ENCODE results near the gene PPFIA2.

PPFIA2 gene

DNA sequence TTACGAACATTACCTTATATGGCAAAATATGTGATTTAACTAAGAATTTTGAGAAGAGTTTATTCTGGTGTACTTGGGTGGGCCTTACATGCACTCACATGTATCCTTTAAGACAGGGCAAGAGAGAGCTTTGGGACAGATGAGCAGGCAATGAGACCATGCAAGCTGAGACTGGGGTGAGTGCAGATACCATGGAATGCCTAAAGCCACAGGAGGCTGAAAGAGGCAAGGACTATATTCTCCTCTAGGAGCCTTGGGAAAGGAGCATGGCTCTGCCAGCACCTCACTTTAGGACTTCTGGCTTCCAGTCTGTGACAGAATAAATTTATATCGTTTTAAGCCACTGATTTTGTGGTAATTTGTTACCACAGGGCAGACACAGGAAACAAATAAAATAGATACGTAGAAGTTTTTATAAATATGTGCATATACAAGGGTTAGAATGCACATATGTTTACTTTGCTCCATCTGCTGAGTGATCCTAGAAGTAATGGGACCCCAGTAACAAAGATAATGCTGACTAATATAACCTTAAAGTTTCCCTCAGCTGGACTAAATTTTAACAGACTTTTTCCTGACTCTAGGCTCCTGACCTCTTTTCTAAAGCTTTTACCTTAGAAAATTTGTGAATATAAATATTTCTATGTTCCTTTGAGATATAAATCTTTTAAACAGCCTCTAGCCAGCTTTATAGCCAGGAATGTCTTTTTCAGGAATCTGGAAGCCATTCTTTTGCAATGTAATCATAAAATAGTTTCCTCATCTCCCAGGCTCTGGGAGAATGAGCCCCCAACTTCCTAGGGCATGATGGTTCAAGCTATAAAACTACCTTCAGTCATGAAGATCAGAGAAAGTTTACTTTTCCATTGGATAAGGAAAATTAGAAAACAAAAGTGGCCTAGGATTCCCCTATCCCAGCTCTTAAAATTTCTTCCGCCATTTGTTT is 216.8 kb downstream of the PPFIA2 start:
- Mint-ChIP-seq H3K9me3 (peaks cover 0 to 6% of the 10 kb centered on the region in 2 donors), H3K4me1 (no peaks in the 10 kb centered on the region), H3K27me3 (no peaks in the 10 kb centered on the region), H3K27ac (no peak overlapping the region), H3K4me3 (no peak overlapping the region)
- DNase-seq: no peak
- no peak for ATAC-seq

GRCh38 chr12:81541121-81541520 is 218.0 kb downstream of the PPFIA2 start:
- ATAC-seq: no peak
- DNase-seq: no peak
- H3K4me1 Mint-ChIP-seq: no peaks in the 10 kb centered on the region
- H3K27me3 Mint-ChIP-seq: no peaks in the 10 kb centered on the region
- H3K4me3 Mint-ChIP-seq: no peak overlapping the region
- H3K9me3 Mint-ChIP-seq: peaks cover 0 to 6% of the 10 kb centered on the region in 2 donors
- H3K27ac Mint-ChIP-seq: no peak overlapping the region

DNA sequence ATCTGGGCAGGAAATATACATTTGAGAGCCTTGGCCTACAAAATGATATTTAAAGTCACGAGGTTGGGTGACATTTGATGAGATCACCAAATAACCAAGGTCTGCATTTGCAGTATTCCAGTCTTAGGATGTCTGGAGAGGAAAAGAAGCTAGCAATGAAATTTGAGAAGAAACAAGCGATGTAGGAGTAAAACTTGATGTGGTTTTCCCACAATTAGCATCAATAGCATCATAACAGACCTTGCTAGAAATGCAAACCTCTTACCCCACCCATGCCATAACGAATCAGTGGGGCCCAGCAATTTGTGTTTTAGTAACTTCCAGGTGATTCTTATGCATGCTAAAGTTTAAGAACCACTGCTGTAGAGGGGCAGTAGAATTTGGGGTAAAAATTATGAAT is 219.9 kb downstream of the PPFIA2 start:
- Mint-ChIP-seq H3K27ac (no peak overlapping the region), H3K4me3 (no peak overlapping the region), H3K9me3 (peaks cover 0 to 6% of the 10 kb centered on the region in 2 donors), H3K27me3 (no peaks in the 10 kb centered on the region), H3K4me1 (no peaks in the 10 kb centered on the region)
- no peak for ATAC-seq
- no peak for DNase-seq

DNA sequence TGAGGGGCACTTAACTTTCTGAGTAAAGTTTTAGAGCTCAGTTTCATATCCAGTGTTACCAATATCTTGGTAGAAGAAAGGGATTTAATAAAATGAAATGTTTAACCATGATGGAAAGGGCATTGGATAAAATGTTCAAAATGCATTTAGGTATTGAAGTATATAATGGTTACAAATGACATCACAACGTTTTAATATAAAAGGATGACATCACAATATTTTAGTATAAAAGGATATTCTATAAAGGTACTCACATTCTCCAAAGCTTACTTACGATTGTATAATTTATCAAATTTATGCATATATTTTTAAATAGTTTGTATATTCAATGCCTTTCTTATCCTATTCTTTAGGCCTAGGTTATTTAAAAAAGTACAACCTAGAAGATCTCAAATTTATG is 226.1 kb downstream of the PPFIA2 start:
- Mint-ChIP-seq H3K4me3 (no peak overlapping the region), H3K9me3 (peaks cover 0 to 4% of the 10 kb centered on the region in 2 donors), H3K27ac (no peak overlapping the region), H3K4me1 (no peaks in the 10 kb centered on the region), H3K27me3 (no peaks in the 10 kb centered on the region)
- DNase-seq (no peak), ATAC-seq (no peak)

- DNase-seq (no peak), ATAC-seq (no peak)
- H3K4me1 Mint-ChIP-seq: no peaks in the 10 kb centered on the region
- no peaks in the 10 kb centered on the region for H3K27me3 Mint-ChIP-seq
- H3K27ac Mint-ChIP-seq: no peak overlapping the region
- H3K4me3 Mint-ChIP-seq: no peak overlapping the region
- peaks cover 0 to 4% of the 10 kb centered on the region in 2 donors for H3K9me3 Mint-ChIP-seq
These were observed 228.8 kb downstream of the PPFIA2 start for GRCh38 chr12:81530352-81530751.

DNA sequence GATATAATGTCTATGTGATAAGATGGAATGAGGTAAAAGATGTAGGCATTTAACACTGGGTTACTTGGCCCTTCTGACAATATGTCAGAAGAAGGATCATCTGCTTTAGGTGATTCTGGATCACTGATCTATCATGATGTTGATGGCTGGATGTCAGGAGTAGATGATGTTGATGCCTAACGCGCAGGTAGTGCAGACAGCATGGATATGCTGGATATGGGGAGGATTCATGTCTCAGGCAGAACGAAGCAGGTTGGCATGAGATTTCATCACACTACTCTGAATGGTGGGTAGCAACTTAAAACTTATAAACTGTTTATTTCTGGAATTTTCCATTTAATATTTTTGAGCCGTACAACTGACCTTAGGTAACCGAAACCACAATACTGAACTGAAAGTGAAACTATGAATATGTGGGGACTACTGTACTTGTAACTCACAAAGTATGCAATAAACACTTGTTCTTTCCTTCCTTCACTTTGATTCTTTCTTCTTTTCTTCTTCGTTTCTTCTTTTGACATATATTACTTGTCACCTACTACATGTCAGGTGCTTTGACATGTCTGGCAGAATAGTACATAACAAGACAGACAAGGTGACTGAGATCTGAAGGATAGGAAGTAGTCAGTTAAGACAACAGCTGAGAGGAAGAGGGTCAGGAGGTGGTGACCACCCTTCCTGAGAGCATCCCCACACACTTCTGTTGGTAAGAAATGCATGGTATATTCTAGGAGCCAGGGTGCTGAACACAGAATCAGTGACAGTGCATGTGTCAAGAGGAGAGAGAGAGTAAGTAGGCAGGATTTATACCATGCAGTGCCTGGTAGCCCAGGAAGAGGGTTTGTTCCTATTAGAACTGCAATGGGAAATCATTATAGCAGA is 238.8 kb downstream of the PPFIA2 start:
- ATAC-seq (no peak), DNase-seq (no peak)
- peaks cover 10% of the 10 kb centered on the region for H3K4me1 Mint-ChIP-seq
- no peak overlapping the region for H3K4me3 Mint-ChIP-seq
- peaks cover 0 to 6% of the 10 kb centered on the region in 2 donors for H3K9me3 Mint-ChIP-seq
- H3K27me3 Mint-ChIP-seq: no peaks in the 10 kb centered on the region
- H3K27ac Mint-ChIP-seq: no peak overlapping the region

DNA sequence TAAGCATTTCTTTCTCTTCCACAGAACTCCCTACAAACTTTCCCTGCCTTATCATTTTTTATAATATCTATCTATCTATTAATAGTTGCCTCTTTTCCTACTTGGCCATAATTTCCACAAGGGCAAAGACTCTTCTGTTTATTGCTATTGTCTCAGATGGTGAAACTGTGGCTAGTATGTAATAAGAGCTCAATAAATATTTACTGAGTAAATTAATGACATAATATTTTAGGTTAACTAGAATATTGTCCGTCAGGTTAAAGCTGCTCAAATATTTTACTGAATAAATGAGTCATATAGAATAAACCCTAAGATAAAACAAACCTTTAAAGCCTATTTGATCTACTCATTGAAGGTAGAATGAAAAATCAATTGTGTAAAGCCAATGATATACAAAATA is 240.5 kb downstream of the PPFIA2 start:
- Mint-ChIP-seq H3K9me3 (peaks cover 0 to 6% of the 10 kb centered on the region in 2 donors), H3K27me3 (no peaks in the 10 kb centered on the region), H3K4me3 (no peak overlapping the region), H3K4me1 (peaks cover 10% of the 10 kb centered on the region), H3K27ac (no peak overlapping the region)
- ATAC-seq (no peak), DNase-seq (no peak)

DNA sequence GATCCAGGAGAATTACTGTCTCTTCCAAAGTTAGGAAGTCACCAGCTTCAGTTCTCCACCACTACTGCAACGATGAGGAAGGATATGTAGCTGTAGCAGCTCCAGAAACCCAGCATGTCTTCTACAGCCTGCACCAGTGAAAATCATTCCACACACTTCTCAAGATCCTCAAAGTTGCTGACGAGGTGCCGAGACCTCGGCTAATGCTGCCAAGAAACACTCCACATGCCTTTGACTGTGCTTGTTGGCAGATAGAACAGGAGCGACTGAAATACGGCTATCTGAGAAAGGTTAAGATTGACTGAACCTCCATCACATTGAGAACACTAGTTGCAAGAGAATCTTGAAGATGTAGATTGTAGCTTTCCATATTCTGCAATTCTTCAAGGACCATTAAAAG is 241.9 kb downstream of the PPFIA2 start:
- no peak overlapping the region for H3K27ac Mint-ChIP-seq
- H3K4me1 Mint-ChIP-seq: peaks cover 10% of the 10 kb centered on the region
- H3K9me3 Mint-ChIP-seq: peaks cover 0 to 6% of the 10 kb centered on the region in 2 donors
- H3K4me3 Mint-ChIP-seq: no peak overlapping the region
- H3K27me3 Mint-ChIP-seq: no peaks in the 10 kb centered on the region
- DNase-seq (no peak), ATAC-seq (no peak)

GRCh38 chr12:81502912-81503695 is 256.0 kb downstream of the PPFIA2 start:
- Mint-ChIP-seq H3K27ac (no peak overlapping the region), H3K4me1 (no peaks in the 10 kb centered on the region), H3K27me3 (no peaks in the 10 kb centered on the region), H3K4me3 (no peak overlapping the region), H3K9me3 (no peaks in the 10 kb centered on the region)
- DNase-seq: no peak
- no peak for ATAC-seq

- DNase-seq (no peak), ATAC-seq (no peak)
- Mint-ChIP-seq H3K4me1 (no peaks in the 10 kb centered on the region), H3K9me3 (no peaks in the 10 kb centered on the region), H3K4me3 (no peak overlapping the region), H3K27ac (no peak overlapping the region), H3K27me3 (no peaks in the 10 kb centered on the region)
These were observed 258.4 kb downstream of the PPFIA2 start for GRCh38 chr12:81500788-81501187.

DNA sequence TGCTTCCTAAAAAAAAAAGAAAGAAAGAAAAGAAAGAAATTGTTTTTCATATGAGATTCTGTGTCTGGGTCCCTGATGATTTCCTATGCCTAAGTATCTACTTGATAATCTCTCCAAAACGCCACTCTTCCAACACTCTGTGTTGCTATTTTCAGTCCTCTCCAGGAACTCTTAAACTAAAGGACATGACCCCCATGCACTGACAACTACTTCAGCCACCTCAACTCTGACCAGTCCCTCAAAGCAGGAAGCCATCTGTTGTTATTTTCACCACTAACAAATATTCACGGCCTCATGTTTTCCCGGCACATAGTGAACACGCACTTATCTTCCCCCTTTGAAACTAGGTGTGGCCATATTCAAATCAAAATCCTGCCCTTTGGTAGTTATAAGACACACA is 259.3 kb downstream of the PPFIA2 start:
- ATAC-seq: no peak
- DNase-seq: no peak
- Mint-ChIP-seq H3K4me1 (no peaks in the 10 kb centered on the region), H3K27me3 (no peaks in the 10 kb centered on the region), H3K9me3 (no peaks in the 10 kb centered on the region), H3K27ac (no peak overlapping the region), H3K4me3 (no peak overlapping the region)

GRCh38 chr12:81492131-81492720 is 266.9 kb downstream of the PPFIA2 start:
- no peaks in the 10 kb centered on the region for H3K27me3 Mint-ChIP-seq
- H3K4me3 Mint-ChIP-seq: no peak overlapping the region
- DNase-seq (no peak), ATAC-seq (no peak)
- H3K9me3 Mint-ChIP-seq: no peaks in the 10 kb centered on the region
- H3K27ac Mint-ChIP-seq: no peak overlapping the region
- no peaks in the 10 kb centered on the region for H3K4me1 Mint-ChIP-seq

DNA sequence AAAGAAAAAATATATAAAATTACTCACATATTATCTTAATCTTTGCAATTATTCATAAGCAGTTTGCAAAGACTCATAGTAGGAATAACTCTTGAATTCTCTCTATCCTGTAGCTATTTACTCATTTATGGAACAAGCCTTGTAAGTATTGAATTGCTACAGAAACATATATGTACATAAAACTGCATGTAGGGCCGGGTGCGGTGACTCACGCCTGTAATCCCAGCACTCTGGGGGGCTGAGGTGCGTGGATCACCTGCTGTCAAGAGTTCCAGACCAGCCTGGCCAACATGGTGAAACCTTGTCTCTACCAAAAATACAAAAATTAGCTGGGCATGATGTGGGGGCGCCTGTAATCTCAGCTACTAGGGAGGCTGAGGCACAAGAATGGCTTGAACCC is 286.2 kb downstream of the PPFIA2 start:
- no peak overlapping the region for H3K27ac Mint-ChIP-seq
- peaks cover under 1 to 2% of the 10 kb centered on the region in 2 donors for H3K9me3 Mint-ChIP-seq
- ATAC-seq (no peak), DNase-seq (no peak)
- no peak overlapping the region for H3K4me3 Mint-ChIP-seq
- no peaks in the 10 kb centered on the region for H3K4me1 Mint-ChIP-seq
- H3K27me3 Mint-ChIP-seq: no peaks in the 10 kb centered on the region

DNA sequence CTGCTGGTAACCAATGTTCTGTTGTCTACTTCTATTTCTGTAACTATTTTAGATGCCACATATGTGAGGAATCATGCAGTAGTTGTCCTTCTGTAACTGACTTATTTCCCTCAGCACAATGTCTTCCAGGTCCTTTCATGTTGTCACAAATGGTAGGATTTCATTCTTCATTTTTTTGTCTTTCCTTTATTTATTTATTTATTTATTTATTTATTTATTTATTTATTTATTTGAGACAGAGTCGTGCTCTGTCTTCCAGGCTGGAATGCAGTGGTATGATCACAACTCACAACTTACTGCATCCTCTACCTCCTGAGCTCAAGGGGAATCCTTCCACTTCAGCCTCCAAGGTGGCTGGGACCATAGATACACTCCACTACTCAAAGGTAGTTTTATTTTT is 288.2 kb downstream of the PPFIA2 start:
- no peak for ATAC-seq
- no peak for DNase-seq
- Mint-ChIP-seq H3K4me3 (no peak overlapping the region), H3K4me1 (no peaks in the 10 kb centered on the region), H3K27ac (no peak overlapping the region), H3K27me3 (no peaks in the 10 kb centered on the region), H3K9me3 (no peaks in the 10 kb centered on the region)

- DNase-seq (no peak), ATAC-seq (no peak)
- Mint-ChIP-seq H3K27ac (no peak overlapping the region), H3K9me3 (no peaks in the 10 kb centered on the region), H3K4me3 (no peak overlapping the region), H3K4me1 (no peaks in the 10 kb centered on the region), H3K27me3 (no peaks in the 10 kb centered on the region)
These were observed 290.9 kb downstream of the PPFIA2 start for GRCh38 chr12:81468206-81468605.
